Ovary (tissue), 9 donors: ENCODE results near the gene FGFBP1. TPM values are rescaled to one million over a fixed set of nuclear protein-coding genes. Genes with fewer than 3 reads are reported as not detected.

ENCODE experiments used
- DNase-seq, 5 donors: peaks; one replicate each; pipeline ENCODE4 v3.0.0-alpha.2; 2019 to 2020
- H3K27ac ChIP-seq, 2 donors: fragments of 200-600 bp; one replicate each; pipeline versions ENCODE4 v1.5.1 to v1.8.0; 2019 to 2022
- H3K27me3 ChIP-seq: fragments of 200-600 bp; one replicate; pipeline ENCODE4 v1.8.0; 2022
- H3K36me3 ChIP-seq: fragments of 200-600 bp; sonication (generic); one replicate; pipeline ENCODE4 v1.5.1; 2019
- H3K4me1 ChIP-seq: one replicate; pipeline ENCODE4 v1.8.1; 2013; ENCODE audit warnings: mild to moderate bottlenecking, moderate library complexity; ENCODE audit not compliant: insufficient read depth
- H3K4me3 ChIP-seq: fragments of 200-600 bp; sonication (generic); one replicate; pipeline ENCODE4 v1.5.1; 2017
- H3K9me3 ChIP-seq, 2 donors: fragments of 200-600 bp in 1 of 2; sonication (generic) in 1 of 2; one replicate each; pipeline versions ENCODE4 v1.5.1 to v1.8.1; 2013 to 2019; ENCODE audit warnings: mild to moderate bottlenecking in 1 of 2, moderate library complexity in 1 of 2
- CTCF ChIP-seq, 3 donors: fragments of 450-650 bp in 2 of 3; fragments of 200-600 bp in 1 of 3; IDR thresholded peaks; one replicate each; pipeline versions ENCODE4 v1.5.1 to v1.8.0; 2016 to 2022; ENCODE audit warnings: antibody characterized with exemption in 3 of 3, mild to moderate bottlenecking in 1 of 3
- EP300 ChIP-seq: sonication (generic); formaldehyde crosslinking; IDR thresholded peaks from one replicate; pipeline ENCODE4 v1.6.1; 2017; ENCODE audit warnings: antibody characterized with exemption
- POLR2A ChIP-seq: fragments of 450-650 bp; IDR thresholded peaks from one replicate; pipeline ENCODE4 v1.6.1; 2017; ENCODE audit warnings: antibody characterized with exemption, mild to moderate bottlenecking, moderate library complexity
- WGBS, 3 donors: extraction: QIAGEN DNeasy Blood & Tissue Kit in 1 of 3; methylation state at CpG; one replicate each; pipeline versions ENCODE4 v1.1.5 to v1.1.7; 2013 to 2017; 5-methylcytosine and 5-hydroxymethylcytosine counted together
- intact Hi-C, 4 donors: fragments of 100-400 bp; cut with DNase I; formaldehyde crosslinking; loops; one replicate each; pipeline versions ENCODE4 v1.11.0 to v1.15.1; 2022 to 2023
- polyA plus RNA-seq, 2 donors: library from polyadenylated mRNA; stranded (reverse); fragments of 200-250 nt in 1 of 2; fragments of 350-450 nt in 1 of 2; fragmentation: Illumina TruSeq in 1 of 2; extraction: RNeasy Lipid Tissue Mini Kit (QIAGEN cat#74804) in 1 of 2; gene quantifications; one replicate each; pipeline ENCODE4 v1.2.3, GENCODE V29; 2013 to 2014
- total RNA-seq, 7 donors: library from RNA; depleted of rRNA in 2 of 7; stranded (reverse); fragments of >200 nt in 2 of 7; fragmentation: NEBNext Ultra II Directional in 3 of 7; extraction: Animal tissue kit (Norgen Biotek cat#: 25700) in 3 of 7; gene quantifications; one replicate each; pipeline versions ENCODE4 v1.1.0 to v1.2.4, GENCODE V29; 2016 to 2023
- donor health status: DM: no; HTN: no; CAD: no; lungs with moderate emphysema.
- donor health status: DM: no; HTN: no; CAD: no.
- donor health status: Bipolar disorder and iron deficiency.
- donor health status: DM: yes; HTN: yes; CAD: no.
- donor health status: DM: no; HTN: no; CAD: no.
- donor health status: DM: yes; HTN: yes; CAD: no.

FGFBP1 gene
- total and polyA plus RNA-seq, 9 donors = 0.36 to 1.4 TPM; not detected in 7

GRCh38 chr4:15945516-15945915 lies 7.0 kb upstream of the FGFBP1 start:
- Histone ChIP-seq H3K27me3 (no peaks in the 10 kb centered on the region), H3K9me3 (no peaks in the 10 kb centered on the region), H3K36me3 (no peaks in the 10 kb centered on the region), H3K27ac (no peak overlapping the region), H3K4me3 (no peak overlapping the region), H3K4me1 (no peaks in the 10 kb centered on the region)
- no peak for DNase-seq
- intact Hi-C loops = no loop called here
- whole genome bisulfite sequencing, 3 donors = 66 to 70% (median 70%) methylated on average over 1 of the region's 1 CpG
- TF ChIP-seq CTCF (IDR thresholded peaks at IDR 0.05) (no peak), EP300 (no peak), POLR2A (no peak)

DNA sequence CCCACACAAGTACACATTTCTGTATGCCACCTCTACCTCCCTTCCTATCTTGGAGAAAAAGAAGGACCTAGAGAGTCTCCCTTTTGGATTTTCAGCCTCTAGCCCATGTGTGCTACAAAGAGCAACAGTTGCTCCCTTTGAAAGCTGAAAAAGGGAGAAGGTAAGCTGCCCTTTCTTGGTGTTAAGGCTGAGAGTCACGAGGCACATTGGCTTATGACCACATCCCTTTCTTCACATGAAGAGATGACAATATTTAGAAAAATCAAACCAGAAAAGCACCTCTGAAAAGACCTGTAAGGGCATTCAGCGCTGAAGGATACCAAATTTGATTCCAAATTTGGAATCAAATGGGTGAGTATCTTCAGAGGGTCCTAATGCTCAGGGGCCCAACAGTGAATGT lies 6.4 kb upstream of the FGFBP1 start:
- H3K36me3 ChIP-seq = no peaks in the 10 kb centered on the region
- DNase-seq = no peak
- no peak overlapping the region for H3K4me3 ChIP-seq
- intact Hi-C loops = no loop called here
- no peaks in the 10 kb centered on the region for H3K4me1 ChIP-seq
- no peak overlapping the region for H3K27ac ChIP-seq
- 85 to 91% (median 87%) methylated on average over 2 of the region's 2 CpGs for WGBS, 3 donors
- no peaks in the 10 kb centered on the region for H3K27me3 ChIP-seq
- no peak for TF ChIP-seq POLR2A
- no peak for TF ChIP-seq EP300
- no peaks in the 10 kb centered on the region for H3K9me3 ChIP-seq

DNA sequence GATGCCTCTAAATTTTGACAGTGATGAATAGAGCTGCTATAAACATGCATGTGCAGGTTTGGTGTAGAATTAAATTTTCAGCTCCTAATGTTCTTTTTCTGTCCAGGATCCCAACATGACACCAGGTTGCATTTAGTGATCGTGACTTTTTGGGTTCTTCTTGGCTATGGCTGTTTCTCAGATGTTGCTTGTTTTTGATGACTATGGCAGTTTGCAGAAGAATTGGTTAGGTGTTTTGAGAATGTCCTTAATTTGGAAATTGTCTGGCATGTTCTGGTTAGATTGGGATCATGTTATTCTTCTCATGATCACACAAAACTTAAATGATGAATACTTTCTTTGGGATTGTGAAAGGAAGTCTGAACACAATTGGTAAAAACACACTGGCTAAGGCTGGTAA lies 3.7 kb upstream of the FGFBP1 start:
- no peak overlapping the region for H3K27ac ChIP-seq
- no peak for DNase-seq
- H3K9me3 ChIP-seq = no peaks in the 10 kb centered on the region
- H3K4me3 ChIP-seq = no peak overlapping the region
- no peaks in the 10 kb centered on the region for H3K4me1 ChIP-seq
- WGBS, 3 donors = 86 to 97% (median 89%) methylated on average over 1 of the region's 1 CpG
- no peak for TF ChIP-seq EP300
- no peak for TF ChIP-seq POLR2A
- TF ChIP-seq CTCF (IDR thresholded peaks at IDR 0.05) = no peak
- intact Hi-C loops = no loop called here
- H3K36me3 ChIP-seq = no peaks in the 10 kb centered on the region
- no peaks in the 10 kb centered on the region for H3K27me3 ChIP-seq

GRCh38 chr4:15938182-15938581 lies 358 bp downstream of the FGFBP1 start:
- Histone ChIP-seq H3K4me1 (no peaks in the 10 kb centered on the region), H3K27me3 (no peaks in the 10 kb centered on the region), H3K9me3 (no peaks in the 10 kb centered on the region), H3K36me3 (no peaks in the 10 kb centered on the region), H3K27ac (no peak overlapping the region), H3K4me3 (no peak overlapping the region)
- DNase-seq = no peak
- TF ChIP-seq CTCF (IDR thresholded peaks at IDR 0.05) = no peak
- no peak for TF ChIP-seq EP300
- TF ChIP-seq POLR2A = no peak
- WGBS, 3 donors = 35 to 42% (median 39%) methylated on average over 8 of the region's 8 CpGs
- intact Hi-C loops = no loop called here

DNA sequence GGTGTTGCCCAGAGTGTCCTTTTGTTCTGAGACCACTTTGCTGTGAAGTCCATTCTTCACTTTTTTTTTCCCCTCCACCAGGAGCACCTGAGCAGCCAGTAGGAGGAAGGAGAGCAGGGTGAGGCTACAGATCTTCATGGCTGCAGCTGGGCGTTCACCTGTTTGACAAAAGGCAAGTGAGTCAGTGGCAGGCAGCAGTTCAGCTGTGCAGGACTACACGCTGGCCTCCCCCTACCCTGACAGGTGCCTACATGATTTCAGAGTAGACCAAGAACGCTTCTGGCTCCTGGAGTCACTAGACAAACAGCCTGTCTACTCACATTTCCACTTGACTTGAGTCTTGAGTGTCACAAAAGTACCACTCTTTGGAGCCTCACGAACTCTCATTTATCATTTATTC lies 2.0 kb downstream of the FGFBP1 start:
- H3K27me3 ChIP-seq = no peaks in the 10 kb centered on the region
- TF ChIP-seq EP300 = no peak
- TF ChIP-seq CTCF (IDR thresholded peaks at IDR 0.05) = no peak
- no peak for TF ChIP-seq POLR2A
- H3K4me1 ChIP-seq = no peaks in the 10 kb centered on the region
- DNase-seq = no peak
- H3K9me3 ChIP-seq = no peaks in the 10 kb centered on the region
- no peak overlapping the region for H3K4me3 ChIP-seq
- H3K27ac ChIP-seq = no peak overlapping the region
- 67 to 90% (median 87%) methylated on average over 4 of the region's 4 CpGs for WGBS, 3 donors
- intact Hi-C loops = no loop called here
- no peaks in the 10 kb centered on the region for H3K36me3 ChIP-seq
